ENCODE results near the gene VTA1. TPM values are rescaled to one million over a fixed set of nuclear protein-coding genes. Genes with fewer than 3 reads are reported as not detected.

Gene VTA1
- total and polyA plus RNA-seq, 2 of the 13 experiments (the other 11 are each of a cell fraction or from before 2014, with no cell fraction given) = 70.7 to 89.1 TPM

DNA sequence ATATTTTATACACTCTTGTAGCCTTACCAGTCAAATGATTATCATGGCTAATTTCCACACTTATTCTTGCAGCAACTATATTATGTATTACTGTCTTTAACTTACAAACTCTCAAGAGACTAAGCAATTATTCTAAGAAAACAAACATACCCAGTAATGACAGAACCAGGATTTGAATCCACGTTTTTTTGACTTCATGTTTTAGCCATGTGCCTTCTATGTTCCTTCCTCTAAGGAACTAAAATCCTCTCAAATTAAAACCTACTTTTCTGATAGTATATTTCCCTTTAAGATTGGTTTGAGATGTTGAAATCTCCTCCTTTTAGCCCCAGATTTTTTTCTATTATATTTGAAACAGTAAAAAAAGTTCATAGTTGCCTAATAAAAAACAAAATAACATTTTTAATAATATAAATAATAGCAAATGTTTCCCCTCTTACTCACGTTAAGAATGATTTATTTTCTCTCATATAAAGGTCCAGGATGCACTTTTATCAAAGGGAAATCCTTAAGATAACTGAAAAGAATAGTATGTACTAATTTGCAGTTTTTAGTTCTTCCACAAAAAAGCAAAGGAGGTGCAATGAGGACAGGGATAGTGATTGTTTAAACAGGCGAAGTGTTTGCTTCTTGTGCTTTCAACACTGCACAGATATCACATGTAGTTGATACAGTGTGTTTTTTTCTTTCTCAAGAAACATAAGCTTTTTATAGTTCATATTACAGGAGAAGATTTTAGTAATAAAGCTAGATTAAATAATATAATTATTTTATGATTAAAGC lies 54.0 kb downstream of the VTA1 start (continued):
- no peak for TF ChIP-seq TIGD3 (CRISPR knock-in tag; IDR thresholded peaks at IDR 0.05; ENCODE audit: borderline replicate concordance)

- no peaks in the 10 kb centered on the region for H3K79me2 ChIP-seq (ENCODE audit: insufficient read depth, low read length)
- ChIA-PET CTCF (ENCODE audit: low intra/inter-chr PET ratio, low total read pairs) (interaction anchor here (0.7 to 2.8 kb wide), 5 partner anchors 51 to 218 kb away, joined by 5 to 18 read pairs (median 13); partner anchors contain the start of genes NMBR and VTA1), POLR2A (interaction anchor here (1.1 to 1.7 kb wide), 2 partner anchors 60 to 94 kb away, joined by 5 to 8 read pairs; partner anchors contain the start of genes NMBR and VTA1)
- H3K4me2 ChIP-seq (ENCODE audit: low read depth, low read length) = no peak overlapping the region
- H3K27me3 ChIP-seq (ENCODE audit: control insufficient read depth in 1 of 2, insufficient read depth in 2 of 2, low read length in 2 of 2) = no peaks in the 10 kb centered on the region
- peaks cover 7% of the 10 kb centered on the region; the same call in 1 of the 2 replicates for H3K9me3 ChIP-seq (ENCODE audit: low read length)
- ATAC-seq (peak; percentile 99), DNase-seq (ENCODE audit: low spot score) (peak; percentile 67), FAIRE-seq (peak; percentile 77)
- H3K36me3 ChIP-seq (replicated peaks in 1 of 2; ENCODE audit: control insufficient read depth in 1 of 2, insufficient read depth in 2 of 2, low read length in 2 of 2) = peaks cover 10 to 70% of the 10 kb centered on the region in 2 experiments
- H2AFZ ChIP-seq (ENCODE audit: low read length) = no peak overlapping the region
- intact Hi-C loops (cut with micrococcal nuclease; ENCODE audit: unreplicated experiment) (loop anchor here (1.0 to 10.0 kb wide), 5 partner anchors 51 to 533 kb away; partner anchors contain the start of genes NMBR and VTA1), in situ Hi-C loops (cut with HindIII; ENCODE audit: extremely low pct_ligation_motif_present, low pct_unique_long_range_greater_than_20kb) (loop anchor here (5.0 to 10.0 kb wide), 2 partner anchors 60 to 223 kb away; partner anchors contain the start of genes NMBR and VTA1)
- no peaks in the 10 kb centered on the region for H4K20me1 ChIP-seq (ENCODE audit: insufficient read depth, low read length)
- no peak overlapping the region for H3K9ac ChIP-seq (ENCODE audit: insufficient read depth, low read depth, low read length)
- H3K27ac ChIP-seq (ENCODE audit: extremely low read length, insufficient read depth, low read length) = no peak overlapping the region
- no peaks in the 10 kb centered on the region for H3K4me1 ChIP-seq (ENCODE audit: insufficient read depth, low read length)
- no peak overlapping the region for H3K4me3 ChIP-seq (replicated peaks in 1 of 3; ENCODE audit: insufficient read depth in 1 of 3, low read depth in 2 of 3, low read length in 3 of 3)
- WGBS (ENCODE audit: low lambda C conversion rate) = 43% methylated on average over 4 of the region's 4 CpGs
- no TSS peak for BruUV-seq (replicated peaks)
- no peak for TF ChIP-seq NCOA1 (CRISPR knock-in tag; IDR thresholded peaks at IDR 0.05)
- TF ChIP-seq SETDB1 (CRISPR knock-in tag; IDR thresholded peaks at IDR 0.05; ENCODE audit: borderline replicate concordance) = no peak
- no peak for TF ChIP-seq ELF3 (CRISPR knock-in tag; IDR thresholded peaks at IDR 0.05)
- no peak for TF ChIP-seq ZNF446 (CRISPR knock-in tag; IDR thresholded peaks at IDR 0.05)
- TF ChIP-seq PITX1 (CRISPR knock-in tag; IDR thresholded peaks at IDR 0.05) = peak; percentile 54; the same call in 1 of the 2 replicates
- TF ChIP-seq, protein P1, sequence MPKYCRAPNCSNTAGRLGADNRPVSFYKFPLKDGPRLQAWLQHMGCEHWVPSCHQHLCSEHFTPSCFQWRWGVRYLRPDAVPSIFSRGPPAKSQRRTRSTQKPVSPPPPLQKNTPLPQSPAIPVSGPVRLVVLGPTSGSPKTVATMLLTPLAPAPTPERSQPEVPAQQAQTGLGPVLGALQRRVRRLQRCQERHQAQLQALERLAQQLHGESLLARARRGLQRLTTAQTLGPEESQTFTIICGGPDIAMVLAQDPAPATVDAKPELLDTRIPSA (CRISPR knock-in tag; IDR thresholded peaks at IDR 0.05; ENCODE audit: borderline replicate concordance) = no peak
- TF ChIP-seq, protein P2, sequence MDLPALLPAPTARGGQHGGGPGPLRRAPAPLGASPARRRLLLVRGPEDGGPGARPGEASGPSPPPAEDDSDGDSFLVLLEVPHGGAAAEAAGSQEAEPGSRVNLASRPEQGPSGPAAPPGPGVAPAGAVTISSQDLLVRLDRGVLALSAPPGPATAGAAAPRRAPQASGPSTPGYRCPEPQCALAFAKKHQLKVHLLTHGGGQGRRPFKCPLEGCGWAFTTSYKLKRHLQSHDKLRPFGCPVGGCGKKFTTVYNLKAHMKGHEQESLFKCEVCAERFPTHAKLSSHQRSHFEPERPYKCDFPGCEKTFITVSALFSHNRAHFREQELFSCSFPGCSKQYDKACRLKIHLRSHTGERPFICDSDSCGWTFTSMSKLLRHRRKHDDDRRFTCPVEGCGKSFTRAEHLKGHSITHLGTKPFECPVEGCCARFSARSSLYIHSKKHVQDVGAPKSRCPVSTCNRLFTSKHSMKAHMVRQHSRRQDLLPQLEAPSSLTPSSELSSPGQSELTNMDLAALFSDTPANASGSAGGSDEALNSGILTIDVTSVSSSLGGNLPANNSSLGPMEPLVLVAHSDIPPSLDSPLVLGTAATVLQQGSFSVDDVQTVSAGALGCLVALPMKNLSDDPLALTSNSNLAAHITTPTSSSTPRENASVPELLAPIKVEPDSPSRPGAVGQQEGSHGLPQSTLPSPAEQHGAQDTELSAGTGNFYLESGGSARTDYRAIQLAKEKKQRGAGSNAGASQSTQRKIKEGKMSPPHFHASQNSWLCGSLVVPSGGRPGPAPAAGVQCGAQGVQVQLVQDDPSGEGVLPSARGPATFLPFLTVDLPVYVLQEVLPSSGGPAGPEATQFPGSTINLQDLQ (CRISPR knock-in tag; IDR thresholded peaks at IDR 0.05) = no peak
- no peak for TF ChIP-seq REXO4 (CRISPR knock-in tag; IDR thresholded peaks at IDR 0.05; ENCODE audit: borderline replicate concordance)
- TF ChIP-seq RELA (CRISPR knock-in tag; IDR thresholded peaks at IDR 0.05) = no peak
- TF ChIP-seq, protein P3, sequence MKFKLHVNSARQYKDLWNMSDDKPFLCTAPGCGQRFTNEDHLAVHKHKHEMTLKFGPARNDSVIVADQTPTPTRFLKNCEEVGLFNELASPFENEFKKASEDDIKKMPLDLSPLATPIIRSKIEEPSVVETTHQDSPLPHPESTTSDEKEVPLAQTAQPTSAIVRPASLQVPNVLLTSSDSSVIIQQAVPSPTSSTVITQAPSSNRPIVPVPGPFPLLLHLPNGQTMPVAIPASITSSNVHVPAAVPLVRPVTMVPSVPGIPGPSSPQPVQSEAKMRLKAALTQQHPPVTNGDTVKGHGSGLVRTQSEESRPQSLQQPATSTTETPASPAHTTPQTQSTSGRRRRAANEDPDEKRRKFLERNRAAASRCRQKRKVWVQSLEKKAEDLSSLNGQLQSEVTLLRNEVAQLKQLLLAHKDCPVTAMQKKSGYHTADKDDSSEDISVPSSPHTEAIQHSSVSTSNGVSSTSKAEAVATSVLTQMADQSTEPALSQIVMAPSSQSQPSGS (CRISPR knock-in tag; IDR thresholded peaks at IDR 0.05) = no peak
These were observed 60.3 kb downstream of the VTA1 start for GRCh38 chr6:142207265-142207877.

All from HepG2 (cell line).